Measurements from ENCODE around the gene PDHA2.
"Not testable (repeated sequence)": the region's sequence is repeated elsewhere in the genome, so short reads cannot be mapped to it uniquely, and the experiment has no call there.

Gene PDHA2

DNA sequence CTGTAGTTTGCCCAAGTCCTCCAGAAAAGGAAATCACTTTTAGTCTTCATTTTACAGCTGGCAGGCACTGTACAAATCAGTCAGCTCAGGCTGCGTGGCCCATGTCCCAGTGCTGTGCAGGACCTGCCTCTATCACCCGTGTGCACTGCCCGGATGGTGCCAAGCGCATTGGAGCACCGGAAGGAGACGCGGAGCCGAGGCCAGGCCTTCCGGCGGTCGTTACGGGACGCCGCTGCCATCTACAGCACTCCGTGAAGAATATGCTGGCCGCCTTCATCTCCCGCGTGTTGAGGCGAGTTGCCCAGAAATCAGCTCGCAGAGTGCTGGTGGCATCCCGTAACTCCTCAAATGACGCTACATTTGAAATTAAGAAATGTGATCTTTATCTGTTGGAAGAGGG lies at the start of gene PDHA2:
TSS of gene PDHA2 (plus strand) at position 203 of the 400 bp plus-strand sequence. CDS start at position 261, 58 bp downstream.
- DNase-seq = no peak
- in situ Hi-C loops (cut with MboI; ENCODE audit: low pct_unique_long_range_greater_than_20kb, low sequenced_read_pairs) = no loop called here

DNA sequence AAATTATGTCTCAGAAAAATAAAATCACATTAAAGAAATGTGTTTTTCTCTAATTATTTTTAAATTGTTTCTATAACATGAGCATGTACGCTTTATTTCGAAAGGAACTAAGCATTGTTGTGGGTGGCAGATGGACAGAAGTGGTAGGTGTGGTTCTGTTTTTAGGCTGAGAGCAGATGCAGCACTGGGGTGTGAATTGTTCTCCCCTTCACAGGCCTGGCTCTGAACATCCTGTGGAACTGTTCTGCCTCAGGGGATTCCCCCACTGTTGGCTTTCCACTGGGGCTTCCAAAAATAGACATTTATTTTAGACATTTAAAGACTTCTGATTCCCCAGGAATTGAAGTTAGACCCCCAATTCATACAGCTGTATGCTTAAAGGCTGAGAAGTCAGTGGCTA lies 41.9 kb upstream of the PDHA2 start:
- in situ Hi-C loops (cut with MboI; ENCODE audit: low pct_unique_long_range_greater_than_20kb, low sequenced_read_pairs) = no loop called here
- no peak for DNase-seq

DNA sequence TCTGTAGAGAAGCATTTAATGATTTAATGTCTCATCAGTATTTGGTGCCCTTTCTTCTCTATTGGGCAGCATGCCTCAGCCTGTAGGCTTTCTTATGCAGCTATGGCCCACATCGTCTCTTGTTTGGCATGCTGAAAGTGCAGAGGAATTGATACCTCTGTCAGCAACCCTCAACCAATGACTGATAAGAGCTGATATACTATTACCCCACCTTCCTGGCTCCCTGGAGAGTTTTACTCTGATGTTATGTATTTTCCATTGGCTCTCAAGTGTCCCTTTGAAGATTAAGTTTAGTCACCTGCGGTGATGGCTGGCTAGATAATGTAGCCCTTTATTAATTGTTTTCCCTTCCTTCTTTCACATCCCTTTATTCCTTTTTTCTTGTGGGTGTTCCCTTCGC lies 41.2 kb upstream of the PDHA2 start:
- no peak for DNase-seq
- in situ Hi-C loops (cut with MboI; ENCODE audit: low pct_unique_long_range_greater_than_20kb, low sequenced_read_pairs) = no loop called here

DNA sequence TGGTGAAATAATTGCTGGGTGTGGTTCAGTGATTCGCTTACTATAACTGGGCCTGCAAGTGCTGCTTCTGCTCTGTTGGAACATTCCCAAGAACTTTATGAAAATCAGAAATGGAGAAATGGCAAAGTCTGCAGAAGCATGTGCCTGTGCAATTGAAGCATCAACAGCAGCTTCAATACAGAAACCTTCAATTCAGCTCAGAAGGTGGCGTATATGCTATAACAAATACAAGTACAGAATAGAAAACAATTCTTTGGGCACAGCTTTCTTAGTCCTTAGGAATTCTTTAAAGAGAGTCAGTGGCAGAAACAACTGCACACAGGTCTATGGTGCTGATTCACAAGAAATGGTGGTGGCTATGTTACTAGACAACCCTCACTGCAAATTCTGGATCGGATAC lies 18.0 kb upstream of the PDHA2 start:
- DNase-seq = no peak
- in situ Hi-C loops (cut with MboI; ENCODE audit: low pct_unique_long_range_greater_than_20kb, low sequenced_read_pairs) = no loop called here

DNA sequence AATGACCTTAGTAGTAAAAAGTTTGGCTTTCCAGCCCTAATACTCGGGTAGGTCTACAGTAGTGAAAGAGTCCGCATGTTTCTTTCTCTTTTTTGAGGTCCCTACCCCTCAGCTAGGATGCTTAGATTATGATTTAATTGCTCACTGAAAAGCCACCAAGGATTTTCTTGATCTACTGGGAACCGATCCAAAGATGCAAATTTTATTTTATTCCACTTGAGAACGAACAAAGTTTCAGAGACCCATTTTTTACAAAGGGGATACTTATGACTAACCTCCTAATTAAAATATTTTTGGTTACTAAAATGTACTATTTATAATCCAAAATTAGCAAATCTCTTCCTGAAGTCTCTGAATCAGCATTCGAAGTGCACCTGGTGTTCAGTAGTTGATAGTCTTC lies 14.3 kb upstream of the PDHA2 start:
- in situ Hi-C loops (cut with MboI; ENCODE audit: low pct_unique_long_range_greater_than_20kb, low sequenced_read_pairs) = no loop called here
- no peak for DNase-seq

DNA sequence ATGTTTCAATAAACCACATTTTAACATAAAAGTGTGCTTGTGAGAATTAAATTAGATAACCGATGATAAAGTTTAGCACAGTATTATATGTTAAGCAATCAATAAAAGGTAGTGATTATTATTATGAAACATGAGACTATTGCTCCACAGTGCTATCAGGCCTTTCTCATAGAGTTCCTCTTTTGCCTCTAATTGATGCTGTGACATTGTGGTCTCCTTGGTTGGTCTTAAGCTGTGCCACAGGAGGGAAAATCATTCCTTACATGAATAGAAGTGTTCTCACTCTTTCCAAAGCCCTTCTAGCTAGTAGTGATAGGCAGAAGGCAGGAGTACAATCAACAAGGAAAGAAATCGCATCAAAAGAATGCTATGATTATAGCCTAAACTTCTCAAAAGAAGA lies 9.2 kb upstream of the PDHA2 start:
- in situ Hi-C loops (cut with MboI; ENCODE audit: low pct_unique_long_range_greater_than_20kb, low sequenced_read_pairs) = no loop called here
- no peak for DNase-seq

DNA sequence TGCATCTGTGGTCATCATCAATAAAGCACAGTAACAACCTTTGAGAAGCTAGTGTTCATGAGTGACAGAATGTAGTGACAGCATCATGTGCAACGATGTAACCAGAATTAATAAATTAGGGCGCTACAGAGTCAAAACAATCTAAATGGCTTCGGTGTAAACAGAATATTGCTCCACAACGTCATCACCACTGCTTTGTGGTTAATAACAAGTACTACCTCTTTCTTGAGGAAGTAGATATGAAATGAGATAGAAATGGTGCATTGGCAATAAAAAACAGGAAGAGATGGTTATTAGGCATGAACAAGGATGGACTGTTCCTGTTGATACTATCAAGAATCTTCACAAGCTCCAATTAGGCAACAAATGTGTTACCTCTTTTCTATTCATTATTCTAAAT lies 8.7 kb upstream of the PDHA2 start:
- in situ Hi-C loops (cut with MboI; ENCODE audit: low pct_unique_long_range_greater_than_20kb, low sequenced_read_pairs) = no loop called here

DNA sequence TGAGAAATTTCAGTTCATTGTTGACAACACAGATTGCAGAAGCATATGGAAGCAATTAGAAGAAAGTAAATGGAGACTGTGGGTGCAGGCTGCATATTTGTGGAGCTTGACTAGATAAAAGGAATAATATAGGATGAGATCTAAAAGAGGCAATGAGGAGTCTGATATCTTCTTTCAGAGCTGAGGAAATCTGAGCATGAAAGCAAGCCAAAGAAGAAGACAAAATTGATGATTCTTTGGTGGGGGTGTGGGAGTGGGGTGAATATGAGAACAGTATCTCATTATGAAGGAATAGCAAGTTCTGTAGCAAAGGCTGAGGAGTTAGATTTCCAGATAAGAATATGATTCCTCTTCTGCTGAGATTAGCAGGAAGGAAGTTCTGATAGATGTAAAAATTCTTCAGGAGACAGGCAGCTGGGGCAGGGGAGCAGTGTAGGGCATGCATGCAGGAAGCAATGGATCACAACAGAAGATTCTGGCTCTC lies 6.1 kb upstream of the PDHA2 start:
- in situ Hi-C loops (cut with MboI; ENCODE audit: low pct_unique_long_range_greater_than_20kb, low sequenced_read_pairs) = no loop called here
- no peak for DNase-seq

More for the DNA sequence above, 8.7 kb upstream of the PDHA2 start:
- no peak for DNase-seq

DNA sequence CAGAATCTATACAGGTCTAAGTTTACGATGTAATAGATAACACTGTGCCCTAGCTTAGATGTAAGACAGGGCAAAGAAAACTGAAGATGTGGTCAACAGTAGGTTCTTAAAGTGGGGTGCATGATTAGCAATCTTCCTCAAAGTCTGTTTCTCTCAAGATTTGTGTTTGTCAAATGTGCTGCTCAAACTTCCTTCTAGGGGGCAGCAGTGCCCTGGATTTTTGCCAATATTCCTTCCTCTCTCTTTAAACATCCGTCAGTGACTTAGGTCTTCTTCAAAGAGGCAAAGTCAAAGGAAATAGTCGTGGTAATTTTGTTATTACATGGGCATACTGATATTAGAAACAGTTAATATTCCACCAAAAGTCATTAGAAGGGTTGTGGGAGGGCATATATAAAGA lies 4.2 kb upstream of the PDHA2 start:
- in situ Hi-C loops (cut with MboI; ENCODE audit: low pct_unique_long_range_greater_than_20kb, low sequenced_read_pairs) = no loop called here
- DNase-seq = peak; percentile 29

DNA sequence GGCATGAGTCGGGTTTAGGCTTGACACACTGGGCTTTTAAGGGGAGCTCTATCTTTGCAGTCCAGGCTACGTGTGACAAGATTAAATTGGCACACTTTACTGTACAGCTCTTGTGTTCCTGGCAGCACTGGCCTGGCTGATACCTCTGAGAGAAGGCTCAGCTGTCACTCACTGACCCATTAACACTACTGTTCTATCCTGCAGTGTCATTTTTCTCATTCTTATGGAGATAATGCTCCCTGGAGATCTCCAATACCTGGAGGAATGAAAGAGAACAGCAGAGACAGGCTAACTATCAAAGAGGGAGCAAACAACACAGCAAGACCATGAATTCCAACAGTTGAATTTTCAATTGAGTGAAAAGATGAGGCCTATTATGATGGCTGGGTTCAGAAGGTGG lies 1.7 kb upstream of the PDHA2 start:
- in situ Hi-C loops (cut with MboI; ENCODE audit: low pct_unique_long_range_greater_than_20kb, low sequenced_read_pairs) = no loop called here
- no peak for DNase-seq

DNA sequence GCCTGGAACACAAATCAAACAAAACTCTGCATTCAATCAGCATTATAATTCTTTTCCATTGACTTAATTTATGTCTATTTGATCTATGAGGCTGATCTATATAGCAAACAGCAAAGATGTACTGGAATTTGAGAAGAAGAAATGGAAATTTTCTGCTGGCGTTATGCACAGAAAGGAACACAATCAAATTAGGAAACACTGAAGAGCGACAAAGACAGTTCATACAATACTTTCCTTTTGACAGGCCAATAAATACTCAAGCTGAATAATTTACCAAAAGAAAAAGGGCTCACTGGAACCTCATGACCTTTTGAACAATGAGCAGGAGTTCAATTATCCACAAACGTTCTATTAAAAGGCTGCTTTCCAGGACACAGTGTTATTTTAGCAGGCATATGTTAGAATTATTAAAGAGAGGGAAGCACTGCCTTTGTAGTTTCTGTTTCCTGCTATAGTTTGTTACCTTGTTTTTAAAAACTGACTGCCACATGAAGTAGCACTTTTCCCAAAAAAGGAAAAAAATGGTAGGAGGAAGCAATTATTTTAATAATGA lies 8.1 kb downstream of the PDHA2 start:
- in situ Hi-C loops (cut with MboI; ENCODE audit: low pct_unique_long_range_greater_than_20kb, low sequenced_read_pairs) = no loop called here

DNA sequence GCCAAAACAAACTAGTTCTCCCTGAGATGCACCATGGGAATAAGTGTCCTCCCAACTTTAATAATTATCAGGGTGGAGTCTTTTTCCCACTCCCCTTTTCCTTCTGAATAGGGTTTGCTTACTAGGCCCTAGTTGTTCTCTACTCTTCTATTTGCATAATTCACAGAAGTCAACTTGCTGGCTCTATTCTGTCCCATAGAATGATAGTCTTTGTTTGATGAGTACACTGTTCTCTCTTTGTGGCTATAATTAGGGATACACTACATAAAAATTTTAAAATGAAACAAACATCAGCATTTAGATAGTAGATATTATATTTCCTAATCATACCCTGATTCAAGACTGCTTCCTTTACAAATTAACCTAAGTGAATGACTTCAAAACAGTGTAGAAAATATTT lies 10.3 kb downstream of the PDHA2 start:
- in situ Hi-C loops (cut with MboI; ENCODE audit: low pct_unique_long_range_greater_than_20kb, low sequenced_read_pairs) = no loop called here
- DNase-seq = no peak

More for the DNA sequence above, 8.1 kb downstream of the PDHA2 start:
- no peak for DNase-seq

DNA sequence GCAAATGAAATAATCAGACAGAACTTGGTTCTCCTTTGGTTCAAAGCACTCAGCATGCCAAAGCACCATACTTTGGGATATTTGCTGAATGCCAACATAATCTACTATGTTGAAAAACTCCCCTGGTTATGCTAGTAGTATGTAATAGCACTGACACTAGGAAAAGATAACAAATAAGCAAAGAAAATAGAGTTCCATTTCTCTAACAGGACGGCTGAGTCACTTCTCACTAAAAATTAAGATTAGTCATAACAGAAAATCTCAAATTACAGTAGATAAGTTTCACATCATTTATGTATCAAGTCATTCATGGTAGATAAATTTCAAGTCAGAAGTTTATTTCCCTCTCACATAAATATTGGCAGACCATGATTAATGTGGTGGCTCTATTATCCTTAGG lies 17.9 kb downstream of the PDHA2 start:
- DNase-seq = no peak
- in situ Hi-C loops (cut with MboI; ENCODE audit: low pct_unique_long_range_greater_than_20kb, low sequenced_read_pairs) = no loop called here

DNA sequence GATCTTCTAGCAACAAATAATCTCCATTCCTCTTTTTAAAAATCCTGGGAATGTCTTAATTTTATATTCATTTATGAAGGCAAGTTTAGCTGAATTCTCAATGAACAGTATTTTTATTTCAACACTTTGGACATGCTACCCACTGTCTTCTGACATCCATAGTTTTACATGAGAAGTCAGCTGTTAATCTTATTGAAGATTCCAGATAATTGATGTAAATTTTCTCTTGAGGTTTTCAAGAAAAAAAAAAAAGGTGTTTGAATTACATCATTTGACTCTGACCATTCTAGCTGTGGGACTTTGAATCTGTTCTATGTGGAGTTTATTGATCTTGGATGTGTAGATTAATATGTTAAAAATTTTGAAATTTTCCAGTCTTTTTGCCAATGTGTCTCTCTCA lies 28.0 kb downstream of the PDHA2 start:
- in situ Hi-C loops (cut with MboI; ENCODE audit: low pct_unique_long_range_greater_than_20kb, low sequenced_read_pairs) = no loop called here
- peak; percentile 18 for DNase-seq

DNA sequence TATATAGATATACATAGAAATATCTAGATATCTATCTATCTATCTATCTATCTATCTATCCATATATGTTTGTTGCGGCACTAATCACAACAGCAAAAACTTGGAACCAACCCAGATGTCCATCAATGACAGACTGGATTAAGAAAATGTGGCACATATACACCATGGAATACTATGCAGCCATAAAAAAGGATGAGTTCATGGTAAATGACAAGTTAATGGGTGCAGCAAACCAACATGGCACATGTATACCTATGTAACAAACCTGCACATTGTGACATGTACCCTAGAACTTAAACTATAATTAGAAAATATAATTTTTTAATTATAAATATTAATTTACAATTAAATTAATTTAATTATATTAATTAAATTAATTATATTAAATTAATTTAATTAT lies 29.5 kb downstream of the PDHA2 start:
- in situ Hi-C loops (cut with MboI; ENCODE audit: low pct_unique_long_range_greater_than_20kb, low sequenced_read_pairs) = not testable (repeated sequence)
- peak; percentile 1 for DNase-seq

DNA sequence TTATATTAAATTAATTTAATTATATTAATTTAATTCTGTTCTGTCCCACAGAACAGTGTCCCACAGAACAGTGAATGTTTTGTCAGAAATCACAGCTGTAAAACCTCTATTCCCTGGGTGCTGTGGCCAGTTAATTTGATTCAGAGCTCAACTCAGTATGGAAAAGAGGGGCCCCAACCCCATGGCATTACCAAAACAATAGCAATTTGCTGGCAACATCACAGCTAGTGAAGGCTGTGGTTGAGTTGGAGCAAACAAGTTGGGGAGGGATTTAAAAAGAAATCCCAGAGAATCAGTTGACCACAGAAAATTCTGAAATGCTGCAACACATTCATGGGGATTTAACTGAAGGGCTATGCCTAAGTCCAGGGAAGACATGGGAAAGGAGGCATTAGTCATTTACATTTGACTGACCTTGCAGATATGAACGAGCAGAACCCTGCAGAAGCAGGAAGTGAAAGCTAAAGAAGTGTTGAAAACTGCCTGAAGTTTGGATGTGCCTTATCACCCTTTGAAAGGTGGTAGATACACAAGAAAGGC lies 30.1 kb downstream of the PDHA2 start:
- peak; percentile 3 for DNase-seq
- in situ Hi-C loops (cut with MboI; ENCODE audit: low pct_unique_long_range_greater_than_20kb, low sequenced_read_pairs) = no loop called here

DNA sequence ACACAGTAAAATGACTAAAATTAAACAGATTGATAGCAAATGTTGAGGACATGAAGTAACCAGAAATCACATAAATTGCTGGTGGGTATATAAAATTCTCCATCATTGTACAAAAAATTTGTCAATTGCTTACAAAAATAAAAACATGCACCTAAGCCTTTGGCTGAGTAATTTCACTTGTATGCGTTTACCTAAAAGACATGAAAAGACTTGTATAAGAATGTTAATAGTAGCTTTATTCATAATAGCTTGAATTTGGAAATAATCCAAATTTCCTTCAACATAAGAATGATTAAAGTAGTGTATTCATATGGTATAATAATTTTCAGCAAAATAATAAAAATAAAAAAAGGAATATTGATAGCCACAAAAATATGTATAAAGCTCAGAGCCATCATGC lies 37.7 kb downstream of the PDHA2 start:
- DNase-seq = no peak
- in situ Hi-C loops (cut with MboI; ENCODE audit: low pct_unique_long_range_greater_than_20kb, low sequenced_read_pairs) = no loop called here

DNA sequence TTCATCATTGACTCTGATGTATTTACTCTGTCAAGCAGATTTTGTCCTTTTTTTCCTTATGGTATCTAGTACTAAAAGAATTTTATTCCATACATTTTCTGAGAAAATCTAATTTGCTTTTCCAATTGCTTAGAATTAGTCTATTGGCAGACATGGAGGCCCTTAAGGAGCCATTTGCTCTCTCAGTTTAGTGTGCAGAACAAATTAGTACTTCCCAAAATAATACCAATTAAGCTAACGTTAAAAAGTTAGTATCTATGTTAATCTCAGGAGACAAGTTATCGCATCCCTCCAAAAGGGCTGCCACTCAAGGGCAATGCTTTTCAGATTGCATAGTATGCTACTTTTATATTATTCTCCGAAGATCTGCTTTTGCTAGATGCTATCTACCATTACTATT lies 47.7 kb downstream of the PDHA2 start:
- no peak for DNase-seq
- in situ Hi-C loops (cut with MboI; ENCODE audit: low pct_unique_long_range_greater_than_20kb, low sequenced_read_pairs) = no loop called here

DNA sequence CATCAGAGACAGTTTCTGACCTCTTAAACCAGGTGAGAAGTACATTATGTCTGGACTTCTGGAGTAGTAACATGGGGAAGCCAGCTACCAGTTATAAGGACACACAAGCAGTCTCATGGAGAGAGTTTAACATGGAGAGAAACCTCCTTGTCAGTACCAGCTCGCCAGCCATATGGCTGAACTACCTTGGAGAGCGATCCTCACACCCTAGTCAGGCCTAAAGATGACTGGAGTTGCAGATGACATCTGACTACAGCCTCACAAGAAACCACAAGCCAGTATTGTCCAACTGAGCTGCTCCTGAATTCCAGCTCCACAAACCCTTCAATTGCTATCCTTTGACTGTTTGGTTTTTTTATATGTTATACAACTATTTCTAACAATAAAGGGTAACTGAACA lies 49.8 kb downstream of the PDHA2 start:
- no peak for DNase-seq
- in situ Hi-C loops (cut with MboI; ENCODE audit: low pct_unique_long_range_greater_than_20kb, low sequenced_read_pairs) = no loop called here

Measured in KBM-7 (cell line).